ENCODE results near the gene NLRC4. TPM values are rescaled to one million over a fixed set of nuclear protein-coding genes. Genes with fewer than 3 reads are reported as not detected.
"Not testable (repeated sequence)": the region's sequence is repeated elsewhere in the genome, so short reads cannot be mapped to it uniquely, and the experiment has no call there.

The NLRC4 gene
- total RNA-seq, 1 experiment from 2014 or later: not detected

GRCh38 chr2:32212295-32212694 is 52.4 kb downstream of the NLRC4 start:
- POLR2A ChIA-PET (ENCODE audit: low non-redundant PET): interaction anchor here (1.0 kb wide), 1 partner anchor 1655 kb away, joined by 3 read pairs; no protein-coding TSS in a partner anchor
- intact Hi-C loops (cut with micrococcal nuclease; ENCODE audit: unreplicated experiment): no loop called here

GRCh38 chr2:32210767-32211408 is 53.8 kb downstream of the NLRC4 start:
- no peak overlapping the region for H3K27ac ChIP-seq (ENCODE audit: low read depth, low read length, poor library complexity, severe bottlenecking)
- no peak for DNase-seq (ENCODE audit: low spot score)
- H3K27me3 ChIP-seq (replicated peaks; ENCODE audit: insufficient read depth, low read depth, low read length, poor library complexity): no peaks in the 10 kb centered on the region
- CTCF ChIA-PET: no interaction called here
- no peak overlapping the region for H3K4me3 ChIP-seq (ENCODE audit: low read depth, low read length, poor library complexity, severe bottlenecking)
- intact Hi-C loops (cut with micrococcal nuclease; ENCODE audit: unreplicated experiment): no loop called here
- no peak for TF ChIP-seq CTCF (conservative IDR thresholded peaks at IDR 0.05; ENCODE audit: low read depth, low read length)
- no peak for TF ChIP-seq EZH2 (IDR thresholded peaks at IDR 0.05; ENCODE audit: borderline replicate concordance, low read depth, low read length, poor library complexity, severe bottlenecking)
- POLR2A ChIA-PET (ENCODE audit: low non-redundant PET): no interaction called here
- BruUV-seq (replicated peaks): no TSS peak
- no peaks in the 10 kb centered on the region for H3K36me3 ChIP-seq (ENCODE audit: insufficient read depth, low read length, poor library complexity, severe bottlenecking)
- no peaks in the 10 kb centered on the region for H3K4me1 ChIP-seq (ENCODE audit: insufficient read depth, low read length, poor library complexity, severe bottlenecking)
- H3K9me3 ChIP-seq (ENCODE audit: low read depth, low read length, poor library complexity, severe bottlenecking): no peaks in the 10 kb centered on the region

More at GRCh38 chr2:32212295-32212694, 52.4 kb downstream of the NLRC4 start:
- no peak for DNase-seq (ENCODE audit: low spot score)
- CTCF ChIA-PET: interaction anchor here (0.6 to 0.7 kb wide), 3 partner anchors 11 to 525 kb away, joined by 3 to 16 read pairs (median 3); no protein-coding TSS in a partner anchor
- TF ChIP-seq EZH2 (IDR thresholded peaks at IDR 0.05; ENCODE audit: borderline replicate concordance, low read depth, low read length, poor library complexity, severe bottlenecking) (no peak), CTCF (conservative IDR thresholded peaks at IDR 0.05; ENCODE audit: low read depth, low read length) (no peak)
- Histone ChIP-seq H3K9me3 (ENCODE audit: low read depth, low read length, poor library complexity, severe bottlenecking) (no peaks in the 10 kb centered on the region), H3K36me3 (ENCODE audit: insufficient read depth, low read length, poor library complexity, severe bottlenecking) (no peaks in the 10 kb centered on the region), H3K27me3 (replicated peaks; ENCODE audit: insufficient read depth, low read depth, low read length, poor library complexity) (no peaks in the 10 kb centered on the region), H3K4me1 (ENCODE audit: insufficient read depth, low read length, poor library complexity, severe bottlenecking) (no peaks in the 10 kb centered on the region), H3K4me3 (ENCODE audit: low read depth, low read length, poor library complexity, severe bottlenecking) (no peak overlapping the region), H3K27ac (ENCODE audit: low read depth, low read length, poor library complexity, severe bottlenecking) (no peak overlapping the region)
- BruUV-seq (replicated peaks): no TSS peak

- H3K27ac ChIP-seq (ENCODE audit: low read depth, low read length, poor library complexity, severe bottlenecking); H3K4me3 ChIP-seq (ENCODE audit: low read depth, low read length, poor library complexity, severe bottlenecking); CTCF ChIA-PET; intact Hi-C loops (cut with micrococcal nuclease; ENCODE audit: unreplicated experiment); BruUV-seq (replicated peaks); H3K36me3 ChIP-seq (ENCODE audit: insufficient read depth, low read length, poor library complexity, severe bottlenecking); H3K9me3 ChIP-seq (ENCODE audit: low read depth, low read length, poor library complexity, severe bottlenecking); POLR2A ChIA-PET (ENCODE audit: low non-redundant PET); H3K27me3 ChIP-seq (replicated peaks; ENCODE audit: insufficient read depth, low read depth, low read length, poor library complexity); H3K4me1 ChIP-seq (ENCODE audit: insufficient read depth, low read length, poor library complexity, severe bottlenecking); DNase-seq (ENCODE audit: low spot score): not testable (repeated sequence)
Measured at GRCh38 chr2:32203428-32203827, 61.3 kb downstream of the NLRC4 start.

- TF ChIP-seq EZH2 (IDR thresholded peaks at IDR 0.05; ENCODE audit: borderline replicate concordance, low read depth, low read length, poor library complexity, severe bottlenecking) (no peak), CTCF (conservative IDR thresholded peaks at IDR 0.05; ENCODE audit: low read depth, low read length) (no peak)
- POLR2A ChIA-PET (ENCODE audit: low non-redundant PET): interaction anchor here (0.7 kb wide), 1 partner anchor 48 kb away, joined by 3 read pairs; no protein-coding TSS in a partner anchor
- no TSS peak for BruUV-seq (replicated peaks)
Measured at GRCh38 chr2:32200814-32201213, 63.9 kb downstream of the NLRC4 start.

More at GRCh38 chr2:32200814-32201213, 63.9 kb downstream of the NLRC4 start:
- H3K27me3 ChIP-seq (replicated peaks; ENCODE audit: insufficient read depth, low read depth, low read length, poor library complexity): no peaks in the 10 kb centered on the region
- DNase-seq (ENCODE audit: low spot score): no peak
- peaks cover 6% of the 10 kb centered on the region for H3K36me3 ChIP-seq (ENCODE audit: insufficient read depth, low read length, poor library complexity, severe bottlenecking)
- CTCF ChIA-PET: no interaction called here
- intact Hi-C loops (cut with micrococcal nuclease; ENCODE audit: unreplicated experiment): no loop called here
- no peak overlapping the region for H3K27ac ChIP-seq (ENCODE audit: low read depth, low read length, poor library complexity, severe bottlenecking)
- no peaks in the 10 kb centered on the region for H3K9me3 ChIP-seq (ENCODE audit: low read depth, low read length, poor library complexity, severe bottlenecking)
- no peak overlapping the region for H3K4me3 ChIP-seq (ENCODE audit: low read depth, low read length, poor library complexity, severe bottlenecking)
- no peaks in the 10 kb centered on the region for H3K4me1 ChIP-seq (ENCODE audit: insufficient read depth, low read length, poor library complexity, severe bottlenecking)

Data from A673 (cell line).